Activated CD4-positive, alpha-beta T cell treated with anti-CD3 and anti-CD28 coated beads, Interleukin-2, amount 50 U/mL, for 24 hours (primary cell): Measurements from ENCODE around the gene EDA2R.

Experiments
- DNase-seq, 2 donors: peaks; one replicate each; pipeline ENCODE4 v3.0.0-alpha.2; 2020; ENCODE audit warnings: low read depth in 1 of 2, low spot score in 1 of 2

The EDA2R gene

DNA sequence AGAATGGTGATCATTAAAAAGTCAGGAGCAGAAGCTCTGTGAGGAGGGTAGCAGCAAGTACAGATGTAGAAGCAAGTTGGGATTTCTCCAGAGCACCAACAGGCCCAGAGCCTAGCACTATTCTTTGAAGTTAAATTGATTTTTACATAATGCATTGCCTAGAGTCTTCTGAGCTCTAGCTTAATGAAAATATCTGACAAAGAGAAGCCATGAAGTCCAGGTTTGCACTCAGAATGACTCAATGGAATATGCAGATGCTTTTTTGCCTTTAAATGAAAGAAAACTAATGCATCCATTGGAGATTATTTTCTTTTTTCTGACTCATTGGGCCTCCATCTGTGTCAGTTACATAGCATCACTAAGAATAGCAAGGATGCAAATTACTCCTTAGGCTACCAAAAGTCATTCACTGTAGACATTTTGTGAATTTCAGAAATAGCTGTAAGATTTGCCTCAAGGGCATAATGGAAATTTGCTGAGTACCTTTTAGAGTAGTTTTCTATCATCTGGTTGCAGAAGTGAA lies 91.0 kb downstream of the EDA2R start:
- DNase-seq = no peak
